GM18519 (cell line): ENCODE results near the gene KIFBP.
"Not testable (repeated sequence)": the region's sequence is repeated elsewhere in the genome, so short reads cannot be mapped to it uniquely, and the experiment has no call there.

ENCODE experiments used
- ATAC-seq: cut with Tn5 transposase; IDR thresholded peaks from one replicate; pipeline ENCODE4 v1.9.1; 2021; ENCODE audit warnings: mild to moderate bottlenecking, moderate library complexity; ENCODE audit not compliant: unreplicated experiment, low FRiP score

KIFBP gene

GRCh38 chr10:68988530-68989316 is at the start of gene KIFBP:
KIFBP (plus strand) TSS chr10:68988803; CDS start chr10:68988833, 30 bp downstream.
- peak; percentile 53 for ATAC-seq

GRCh38 chr10:68938884-68939283 is 49.7 kb upstream of the KIFBP start:
- ATAC-seq = no peak

GRCh38 chr10:68940917-68941316 is 47.7 kb upstream of the KIFBP start:
- not testable (repeated sequence) for ATAC-seq

GRCh38 chr10:68950598-68950997 is 38.0 kb upstream of the KIFBP start:
- ATAC-seq = no peak

- no peak for ATAC-seq
These were observed 33.7 kb upstream of the KIFBP start for GRCh38 chr10:68954904-68955303.

GRCh38 chr10:68955355-68955831 is 33.2 kb upstream of the KIFBP start:
- ATAC-seq = peak; percentile 13

GRCh38 chr10:68955832-68956532 is 32.6 kb upstream of the KIFBP start, which contains the start of gene DDX21:
DDX21 (plus strand) TSS chr10:68956170; CDS start chr10:68956226, 56 bp downstream.
- peak; percentile 52 for ATAC-seq

GRCh38 chr10:68957284-68957615 is 31.4 kb upstream of the KIFBP start:
- no peak for ATAC-seq

GRCh38 chr10:68957654-68958053 is 30.9 kb upstream of the KIFBP start:
- ATAC-seq = no peak

- no peak for ATAC-seq
These were observed 28.7 kb upstream of the KIFBP start for GRCh38 chr10:68959695-68960527.

- no peak for ATAC-seq
These were observed 25.5 kb upstream of the KIFBP start for GRCh38 chr10:68963151-68963550.

- ATAC-seq = no peak
These were observed 14.6 kb upstream of the KIFBP start for GRCh38 chr10:68973975-68974374.

- not testable (repeated sequence) for ATAC-seq
These were observed 12.6 kb upstream of the KIFBP start for GRCh38 chr10:68975936-68976473.

- not testable (repeated sequence) for ATAC-seq
These were observed 8.9 kb upstream of the KIFBP start for GRCh38 chr10:68979738-68980137.

GRCh38 chr10:68981074-68981473 is 7.5 kb upstream of the KIFBP start:
- no peak for ATAC-seq

- no peak for ATAC-seq
These were observed 6.2 kb upstream of the KIFBP start for GRCh38 chr10:68982389-68982788.

GRCh38 chr10:68987611-68988010 is 992 bp upstream of the KIFBP start:
- no peak for ATAC-seq

- no peak for ATAC-seq
These were observed 851 bp downstream of the KIFBP start for GRCh38 chr10:68989317-68989990.

GRCh38 chr10:68992636-68993440 is 4.2 kb downstream of the KIFBP start:
- no peak for ATAC-seq
